DMS153 (cell line): ENCODE results near the gene CSF2RB.
"Not testable (repeated sequence)": the region's sequence is repeated elsewhere in the genome, so short reads cannot be mapped to it uniquely, and the experiment has no call there.

Experiments used
- DNase-seq: peaks from one replicate; lab custom pipeline; 2025; lab: John Stamatoyannopoulos, UW

CSF2RB gene

DNA sequence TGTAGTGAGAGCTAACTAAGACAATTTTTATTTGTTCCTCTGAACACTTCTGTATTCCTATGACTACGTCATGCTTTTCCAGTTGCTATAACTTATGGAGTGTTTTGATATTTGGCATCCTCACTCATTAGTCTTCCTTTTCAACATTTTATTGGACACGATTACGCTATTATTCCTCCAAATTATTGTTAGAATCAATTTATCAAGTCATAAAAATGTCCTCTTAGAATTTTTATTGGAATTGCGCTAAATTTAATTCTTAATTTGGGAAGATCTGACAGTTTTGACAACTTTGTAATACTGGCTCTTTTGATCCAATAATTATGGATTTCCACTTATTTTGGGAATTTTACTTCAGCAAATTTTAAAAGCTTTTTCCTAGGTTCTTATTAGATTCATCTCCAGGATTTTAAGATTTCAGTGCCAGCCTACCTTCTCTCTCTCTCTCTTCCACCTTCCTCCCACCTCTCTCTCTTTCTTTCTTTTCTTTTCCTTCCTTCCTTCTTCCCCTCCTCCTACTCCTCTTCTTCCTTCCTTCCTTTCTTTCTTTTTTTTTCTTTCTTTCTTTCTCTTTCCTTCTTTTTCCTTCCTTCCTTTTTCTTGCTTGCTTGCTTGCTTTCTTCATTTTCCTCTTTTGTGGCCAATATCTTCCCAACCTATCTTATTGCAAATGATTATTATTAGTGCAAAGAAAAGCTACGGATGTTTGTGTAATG lies 55.0 kb downstream of the CSF2RB start:
- no peak for DNase-seq

- peak; percentile 84 for DNase-seq
Observed at GRCh38 chr22:36971341-36972125, 58.1 kb downstream of the CSF2RB start.

DNA sequence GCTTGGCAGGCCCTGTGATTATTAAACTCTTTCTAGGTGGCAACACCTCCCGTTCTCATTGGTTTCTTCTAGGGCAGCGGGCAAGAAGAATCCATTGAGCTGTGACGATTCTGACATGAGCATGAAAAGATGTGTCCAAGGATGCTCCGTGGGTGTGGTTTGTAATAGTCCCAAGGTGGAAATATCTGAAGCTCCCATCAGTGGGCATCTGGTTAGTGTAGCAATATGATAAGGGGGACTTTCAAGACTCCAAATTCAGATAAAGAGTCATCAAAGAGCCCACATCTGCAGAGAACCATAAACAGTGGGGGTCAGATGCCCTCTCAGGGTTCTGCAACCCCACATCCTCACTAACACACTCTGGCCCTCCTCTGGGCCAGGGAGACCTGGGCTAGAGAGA lies 63.2 kb downstream of the CSF2RB start:
- DNase-seq = no peak

- DNase-seq = peak; percentile 60
Observed at GRCh38 chr22:36977401-36977861, 64.0 kb downstream of the CSF2RB start.

- DNase-seq = peak; percentile 71
Observed at GRCh38 chr22:36977947-36978660, 64.7 kb downstream of the CSF2RB start.

DNA sequence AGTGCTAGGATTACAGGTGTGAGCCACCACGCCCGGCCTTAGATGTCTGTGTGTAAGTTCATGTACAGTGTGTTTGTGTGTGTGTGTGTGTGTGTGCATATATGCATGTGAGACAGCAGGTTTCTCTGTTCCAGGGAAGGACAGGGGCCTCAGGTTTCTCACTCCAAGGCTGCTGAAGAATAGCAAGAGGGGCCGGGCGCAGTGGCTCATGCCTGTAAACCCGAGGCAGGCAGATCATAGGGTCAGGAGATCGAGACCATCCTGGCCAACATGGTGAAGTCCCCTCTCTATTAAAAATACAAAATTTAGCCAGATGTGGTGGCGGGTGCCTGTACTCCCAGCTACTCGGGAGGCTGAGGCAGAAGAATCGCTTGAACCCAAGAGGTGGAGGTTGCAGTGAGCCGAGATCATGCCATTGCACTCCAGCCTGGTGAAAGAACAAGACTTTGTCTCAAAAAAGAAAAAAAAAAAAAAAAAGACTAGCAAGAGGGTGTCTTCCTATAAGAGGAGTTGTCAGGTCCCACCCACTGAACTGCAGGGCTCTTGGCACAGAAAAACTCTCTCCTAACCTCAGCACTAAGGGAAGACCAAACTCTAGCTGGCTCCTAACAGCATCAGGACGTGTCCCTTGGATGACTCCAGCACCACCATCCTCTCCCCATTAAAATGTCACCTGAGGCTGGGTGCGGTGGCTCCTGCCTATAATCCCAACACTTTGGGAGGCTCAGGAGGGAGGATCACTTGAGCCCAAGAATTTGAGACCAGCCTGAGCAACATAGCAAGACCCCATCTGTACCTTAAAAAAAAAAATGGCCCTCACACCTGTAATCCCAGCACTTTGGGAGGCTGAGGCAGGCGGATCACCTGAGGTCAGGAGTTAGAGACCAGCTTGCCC lies 65.8 kb downstream of the CSF2RB start:
- no peak for DNase-seq

DNA sequence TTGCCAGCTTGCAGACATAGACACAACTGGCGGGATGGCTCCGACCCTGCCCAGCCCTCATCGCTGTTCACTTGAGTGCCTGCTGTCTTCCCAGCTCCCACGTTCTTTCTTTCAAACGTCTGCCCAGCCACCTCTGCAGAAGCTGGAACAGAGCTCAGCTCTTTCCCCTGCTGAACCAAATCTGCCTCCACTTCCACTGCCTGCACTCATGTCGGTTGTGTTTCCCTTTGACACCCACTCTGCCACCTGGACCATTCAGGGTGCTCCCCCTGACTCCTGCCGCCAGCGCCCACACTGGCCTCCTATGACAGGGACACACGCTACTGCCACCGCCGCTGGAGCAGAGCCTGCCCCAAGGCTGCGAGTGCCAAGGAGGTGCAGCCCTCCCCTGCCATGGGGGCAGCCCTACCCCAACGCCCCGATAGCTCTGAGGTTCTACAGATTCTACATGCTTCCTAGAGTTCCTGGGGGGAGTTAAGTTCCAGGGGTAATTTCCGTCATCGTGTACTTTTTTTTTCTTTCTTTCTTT lies 67.9 kb downstream of the CSF2RB start:
- DNase-seq = no peak

- DNase-seq = no peak
Observed at GRCh38 chr22:36982136-36982535, 68.7 kb downstream of the CSF2RB start.

GRCh38 chr22:36985211-36985889 lies 71.9 kb downstream of the CSF2RB start:
- no peak for DNase-seq

DNA sequence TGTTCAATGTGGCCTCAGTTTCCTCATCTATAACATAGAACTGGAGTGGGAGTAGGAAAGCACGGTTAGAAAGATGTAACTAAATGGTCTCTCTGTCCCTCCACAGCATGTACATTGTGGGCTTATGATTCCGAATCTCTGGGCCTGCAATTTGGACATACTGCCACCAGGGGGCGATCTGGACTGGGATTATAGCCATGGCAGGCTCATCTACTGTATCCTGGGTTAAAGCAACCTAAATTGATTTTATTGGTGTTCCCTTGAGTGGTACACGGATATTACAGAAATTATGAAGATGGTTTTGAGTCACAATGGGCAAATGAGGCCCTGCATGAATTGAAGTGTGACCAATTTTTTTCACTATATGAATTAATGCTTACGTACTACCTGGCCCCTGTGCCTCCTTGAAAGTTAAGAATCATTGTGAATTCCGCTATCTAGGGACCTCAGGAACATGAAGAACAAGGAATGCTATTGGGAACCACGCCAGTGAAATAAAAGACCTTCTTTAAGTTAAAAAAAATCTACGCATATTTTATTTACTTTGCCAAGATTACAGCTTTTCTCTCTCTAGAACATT lies 72.9 kb downstream of the CSF2RB start:
- no peak for DNase-seq

DNA sequence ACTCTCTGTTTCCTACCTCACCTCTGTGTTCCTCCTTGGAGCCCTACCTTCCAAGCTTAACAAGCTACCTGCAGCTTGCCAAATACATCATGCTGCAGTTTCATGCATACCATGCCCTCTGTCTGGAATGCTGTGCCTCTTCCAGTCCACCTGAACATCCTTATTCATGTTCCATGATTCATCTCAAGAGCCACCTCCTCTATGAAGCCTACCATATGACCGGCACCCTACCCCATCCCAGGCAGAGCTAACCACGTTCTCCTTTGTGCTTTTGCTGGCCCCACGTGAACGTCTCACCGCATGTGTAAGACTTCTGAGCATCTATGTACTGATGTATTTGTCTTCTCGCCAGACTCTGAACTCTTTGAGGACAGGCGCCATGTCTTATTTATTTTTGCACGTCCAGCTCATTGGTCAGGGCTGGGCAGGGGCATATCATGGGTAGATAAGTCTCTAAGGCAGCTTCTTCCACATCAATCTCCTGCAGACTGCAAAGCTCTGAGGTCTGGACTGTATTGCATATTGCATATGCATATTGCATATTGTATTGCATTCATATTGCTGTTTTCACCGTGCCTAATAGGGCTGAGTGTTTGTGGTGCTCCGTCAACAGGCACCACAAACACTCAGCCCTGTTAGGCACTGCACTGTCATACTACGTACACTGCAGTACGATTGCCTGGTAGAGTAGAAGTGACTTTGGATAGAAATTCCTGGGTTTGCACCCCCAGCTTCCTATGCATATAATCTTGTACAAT lies 74.8 kb downstream of the CSF2RB start:
- no peak for DNase-seq

DNA sequence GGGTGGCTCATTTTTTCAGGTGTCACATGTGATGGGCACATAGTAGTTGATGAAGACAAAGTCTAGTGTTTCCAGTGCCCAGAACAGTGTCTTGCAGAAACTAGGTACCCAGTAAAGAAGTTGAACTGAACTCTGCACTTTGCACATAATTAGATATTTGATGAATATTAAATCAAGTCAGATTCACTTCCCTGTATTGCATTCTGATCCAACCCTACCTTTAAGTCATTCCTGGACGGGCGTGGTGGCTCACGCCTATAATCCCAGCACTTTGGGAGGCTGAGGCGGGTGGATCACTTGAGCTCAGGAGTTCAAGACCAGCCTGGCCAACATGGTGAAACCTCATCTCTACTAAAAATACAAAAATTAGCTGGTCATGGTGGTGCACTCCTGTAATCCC lies 75.6 kb downstream of the CSF2RB start:
- not testable (repeated sequence) for DNase-seq
